ENCODE data around the gene ELMO1. TPM values are rescaled to one million over a fixed set of nuclear protein-coding genes. Genes with fewer than 3 reads are reported as not detected.

The ELMO1 gene
- total and polyA plus RNA-seq, 2 of the 13 experiments (the other 11 are each of a cell fraction or from before 2014, with no cell fraction given), result 0.11 to 0.17 TPM

DNA sequence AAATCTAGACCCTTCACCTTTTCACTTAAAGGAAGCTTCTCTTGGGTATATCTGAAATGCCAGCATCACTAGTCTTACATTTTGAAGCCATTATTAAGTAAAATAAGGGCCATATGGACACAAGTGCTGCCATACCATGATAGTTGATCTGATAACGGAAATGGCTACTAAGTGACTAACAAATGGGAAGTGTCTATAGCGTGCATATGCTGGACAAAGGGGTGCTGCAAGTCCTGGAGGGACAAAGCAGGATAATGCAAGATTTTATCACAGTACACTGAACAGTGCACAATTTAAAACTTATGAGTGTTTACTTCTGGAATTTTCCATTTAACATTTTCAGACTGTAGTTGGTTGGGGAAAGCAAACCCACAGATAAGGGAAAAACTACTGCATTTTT lies 117.9 kb downstream of the ELMO1 start (continued):
- TF ChIP-seq, protein P1, sequence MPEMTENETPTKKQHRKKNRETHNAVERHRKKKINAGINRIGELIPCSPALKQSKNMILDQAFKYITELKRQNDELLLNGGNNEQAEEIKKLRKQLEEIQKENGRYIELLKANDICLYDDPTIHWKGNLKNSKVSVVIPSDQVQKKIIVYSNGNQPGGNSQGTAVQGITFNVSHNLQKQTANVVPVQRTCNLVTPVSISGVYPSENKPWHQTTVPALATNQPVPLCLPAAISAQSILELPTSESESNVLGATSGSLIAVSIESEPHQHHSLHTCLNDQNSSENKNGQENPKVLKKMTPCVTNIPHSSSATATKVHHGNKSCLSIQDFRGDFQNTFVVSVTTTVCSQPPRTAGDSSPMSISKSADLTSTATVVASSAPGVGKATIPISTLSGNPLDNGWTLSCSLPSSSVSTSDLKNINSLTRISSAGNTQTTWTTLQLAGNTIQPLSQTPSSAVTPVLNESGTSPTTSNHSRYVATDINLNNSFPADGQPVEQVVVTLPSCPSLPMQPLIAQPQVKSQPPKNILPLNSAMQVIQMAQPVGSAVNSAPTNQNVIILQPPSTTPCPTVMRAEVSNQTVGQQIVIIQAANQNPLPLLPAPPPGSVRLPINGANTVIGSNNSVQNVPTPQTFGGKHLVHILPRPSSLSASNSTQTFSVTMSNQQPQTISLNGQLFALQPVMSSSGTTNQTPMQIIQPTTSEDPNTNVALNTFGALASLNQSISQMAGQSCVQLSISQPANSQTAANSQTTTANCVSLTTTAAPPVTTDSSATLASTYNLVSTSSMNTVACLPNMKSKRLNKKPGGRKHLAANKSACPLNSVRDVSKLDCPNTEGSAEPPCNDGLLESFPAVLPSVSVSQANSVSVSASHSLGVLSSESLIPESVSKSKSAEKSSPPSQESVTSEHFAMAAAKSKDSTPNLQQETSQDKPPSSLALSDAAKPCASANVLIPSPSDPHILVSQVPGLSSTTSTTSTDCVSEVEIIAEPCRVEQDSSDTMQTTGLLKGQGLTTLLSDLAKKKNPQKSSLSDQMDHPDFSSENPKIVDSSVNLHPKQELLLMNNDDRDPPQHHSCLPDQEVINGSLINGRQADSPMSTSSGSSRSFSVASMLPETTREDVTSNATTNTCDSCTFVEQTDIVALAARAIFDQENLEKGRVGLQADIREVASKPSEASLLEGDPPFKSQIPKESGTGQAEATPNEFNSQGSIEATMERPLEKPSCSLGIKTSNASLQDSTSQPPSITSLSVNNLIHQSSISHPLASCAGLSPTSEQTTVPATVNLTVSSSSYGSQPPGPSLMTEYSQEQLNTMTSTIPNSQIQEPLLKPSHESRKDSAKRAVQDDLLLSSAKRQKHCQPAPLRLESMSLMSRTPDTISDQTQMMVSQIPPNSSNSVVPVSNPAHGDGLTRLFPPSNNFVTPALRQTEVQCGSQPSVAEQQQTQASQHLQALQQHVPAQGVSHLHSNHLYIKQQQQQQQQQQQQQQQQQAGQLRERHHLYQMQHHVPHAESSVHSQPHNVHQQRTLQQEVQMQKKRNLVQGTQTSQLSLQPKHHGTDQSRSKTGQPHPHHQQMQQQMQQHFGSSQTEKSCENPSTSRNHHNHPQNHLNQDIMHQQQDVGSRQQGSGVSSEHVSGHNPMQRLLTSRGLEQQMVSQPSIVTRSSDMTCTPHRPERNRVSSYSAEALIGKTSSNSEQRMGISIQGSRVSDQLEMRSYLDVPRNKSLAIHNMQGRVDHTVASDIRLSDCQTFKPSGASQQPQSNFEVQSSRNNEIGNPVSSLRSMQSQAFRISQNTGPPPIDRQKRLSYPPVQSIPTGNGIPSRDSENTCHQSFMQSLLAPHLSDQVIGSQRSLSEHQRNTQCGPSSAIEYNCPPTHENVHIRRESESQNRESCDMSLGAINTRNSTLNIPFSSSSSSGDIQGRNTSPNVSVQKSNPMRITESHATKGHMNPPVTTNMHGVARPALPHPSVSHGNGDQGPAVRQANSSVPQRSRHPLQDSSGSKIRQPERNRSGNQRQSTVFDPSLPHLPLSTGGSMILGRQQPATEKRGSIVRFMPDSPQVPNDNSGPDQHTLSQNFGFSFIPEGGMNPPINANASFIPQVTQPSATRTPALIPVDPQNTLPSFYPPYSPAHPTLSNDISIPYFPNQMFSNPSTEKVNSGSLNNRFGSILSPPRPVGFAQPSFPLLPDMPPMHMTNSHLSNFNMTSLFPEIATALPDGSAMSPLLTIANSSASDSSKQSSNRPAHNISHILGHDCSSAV (CRISPR knock-in tag; IDR thresholded peaks at IDR 0.05; ENCODE audit: borderline replicate concordance), result no peak
- no peak for TF ChIP-seq ZNF614 (CRISPR knock-in tag; IDR thresholded peaks at IDR 0.05; ENCODE audit: borderline replicate concordance)
- no peak for TF ChIP-seq REPIN1 (CRISPR knock-in tag; IDR thresholded peaks at IDR 0.05; ENCODE audit: borderline replicate concordance, low read depth)
- no peak for TF ChIP-seq ZNF792 (CRISPR knock-in tag; IDR thresholded peaks at IDR 0.05)
- TF ChIP-seq HNF4G (IDR thresholded peaks at IDR 0.05; ENCODE audit: borderline replicate concordance, low read depth, low read length), result no peak
- TF ChIP-seq HNF4G (CRISPR knock-in tag; IDR thresholded peaks at IDR 0.05; ENCODE audit: borderline replicate concordance, low read depth), result no peak
- TF ChIP-seq MYC (CRISPR knock-in tag; IDR thresholded peaks at IDR 0.05; ENCODE audit: borderline replicate concordance), result no peak
- TF ChIP-seq, protein P2, sequence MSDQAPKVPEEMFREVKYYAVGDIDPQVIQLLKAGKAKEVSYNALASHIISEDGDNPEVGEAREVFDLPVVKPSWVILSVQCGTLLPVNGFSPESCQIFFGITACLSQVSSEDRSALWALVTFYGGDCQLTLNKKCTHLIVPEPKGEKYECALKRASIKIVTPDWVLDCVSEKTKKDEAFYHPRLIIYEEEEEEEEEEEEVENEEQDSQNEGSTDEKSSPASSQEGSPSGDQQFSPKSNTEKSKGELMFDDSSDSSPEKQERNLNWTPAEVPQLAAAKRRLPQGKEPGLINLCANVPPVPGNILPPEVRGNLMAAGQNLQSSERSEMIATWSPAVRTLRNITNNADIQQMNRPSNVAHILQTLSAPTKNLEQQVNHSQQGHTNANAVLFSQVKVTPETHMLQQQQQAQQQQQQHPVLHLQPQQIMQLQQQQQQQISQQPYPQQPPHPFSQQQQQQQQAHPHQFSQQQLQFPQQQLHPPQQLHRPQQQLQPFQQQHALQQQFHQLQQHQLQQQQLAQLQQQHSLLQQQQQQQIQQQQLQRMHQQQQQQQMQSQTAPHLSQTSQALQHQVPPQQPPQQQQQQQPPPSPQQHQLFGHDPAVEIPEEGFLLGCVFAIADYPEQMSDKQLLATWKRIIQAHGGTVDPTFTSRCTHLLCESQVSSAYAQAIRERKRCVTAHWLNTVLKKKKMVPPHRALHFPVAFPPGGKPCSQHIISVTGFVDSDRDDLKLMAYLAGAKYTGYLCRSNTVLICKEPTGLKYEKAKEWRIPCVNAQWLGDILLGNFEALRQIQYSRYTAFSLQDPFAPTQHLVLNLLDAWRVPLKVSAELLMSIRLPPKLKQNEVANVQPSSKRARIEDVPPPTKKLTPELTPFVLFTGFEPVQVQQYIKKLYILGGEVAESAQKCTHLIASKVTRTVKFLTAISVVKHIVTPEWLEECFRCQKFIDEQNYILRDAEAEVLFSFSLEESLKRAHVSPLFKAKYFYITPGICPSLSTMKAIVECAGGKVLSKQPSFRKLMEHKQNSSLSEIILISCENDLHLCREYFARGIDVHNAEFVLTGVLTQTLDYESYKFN (CRISPR knock-in tag; conservative IDR thresholded peaks at IDR 0.05), result no peak
- no peak for TF ChIP-seq MEIS1 (CRISPR knock-in tag; IDR thresholded peaks at IDR 0.05; ENCODE audit: borderline replicate concordance)

All from HepG2 (cell line).